Fibroblast of lung (primary cell): ENCODE data around the gene SPDL1. TPM values are rescaled to one million over a fixed set of nuclear protein-coding genes. Genes with fewer than 3 reads are reported as not detected.

Source experiments
- DNase-seq, 2 donors: peaks; one replicate each; pipeline versions ENCODE4 v3.0.0 to v3.0.0-alpha.2; 2010; ENCODE audit warnings: low read depth in 2 of 2
- H2AFZ ChIP-seq: 2 replicates; pipeline ENCODE4 v1.5.1; 2012; ENCODE audit warnings: low read length, control low read depth, inconsistent platforms
- H3K27ac ChIP-seq: 2 replicates; pipeline ENCODE4 v1.5.1; 2011; ENCODE audit warnings: low read length, control low read depth; ENCODE audit not compliant: insufficient read depth
- H3K27me3 ChIP-seq: 2 replicates; pipeline ENCODE4 v1.5.1; 2011; ENCODE audit warnings: mild to moderate bottlenecking, low read length; ENCODE audit not compliant: control insufficient read depth, insufficient read depth
- H3K36me3 ChIP-seq: 2 replicates; pipeline ENCODE4 v1.5.1; 2011; ENCODE audit warnings: low read length; ENCODE audit not compliant: control insufficient read depth, insufficient read depth
- H3K4me1 ChIP-seq: 2 replicates; pipeline ENCODE4 v1.5.1; 2011; ENCODE audit warnings: low read length; ENCODE audit not compliant: control insufficient read depth, insufficient read depth; ENCODE audit errors: extremely low read depth
- H3K4me2 ChIP-seq: 2 replicates; pipeline ENCODE4 v1.5.1; 2011; ENCODE audit warnings: low read length, control low read depth; ENCODE audit not compliant: insufficient read depth; ENCODE audit errors: extremely low read depth
- H3K4me3 ChIP-seq, 4 experiments: fragments of 200-600 bp in 1 of 4; sonication (generic) in 1 of 4; replicated peaks in 1 of 4; 2 replicates each; pipeline ENCODE4 v1.5.1; 2011 to 2016; ENCODE audit warnings: low read length in 4 of 4, low read depth in 3 of 4, mild to moderate bottlenecking in 3 of 4, control low read depth in 2 of 4, inconsistent platforms in 1 of 4, mixed read lengths in 1 of 4; ENCODE audit not compliant: insufficient read depth in 1 of 4; ENCODE audit errors: control extremely low read depth in 1 of 4
- H3K79me2 ChIP-seq: 2 replicates; pipeline ENCODE4 v1.5.1; 2012; ENCODE audit warnings: mild to moderate bottlenecking, low read length, inconsistent platforms; ENCODE audit not compliant: control insufficient read depth, insufficient read depth
- H3K9ac ChIP-seq: 2 replicates; pipeline ENCODE4 v1.5.1; 2011; ENCODE audit warnings: mild to moderate bottlenecking, low read length, control low read depth; ENCODE audit not compliant: insufficient read depth
- H3K9me3 ChIP-seq: 2 replicates; pipeline ENCODE4 v1.5.1; 2012; ENCODE audit warnings: low read depth, low read length; ENCODE audit not compliant: control insufficient read depth, insufficient read depth
- H4K20me1 ChIP-seq: 2 replicates; pipeline ENCODE4 v1.5.1; 2011; ENCODE audit warnings: low read length; ENCODE audit not compliant: control insufficient read depth, insufficient read depth; ENCODE audit errors: extremely low read depth
- EZH2 ChIP-seq: IDR thresholded peaks from 2 replicates; pipeline ENCODE4 v1.5.1; 2012; ENCODE audit warnings: low read length, control low read depth, mild to moderate bottlenecking; ENCODE audit errors: missing control alignments
- polyA plus RNA-seq, 2 donors: library from polyadenylated mRNA; depleted of rRNA in 1 of 2; stranded (reverse) in 1 of 2; unstranded in 1 of 2; fragments of >200 nt; gene quantifications; 2 replicates each; pipeline ENCODE4 v1.2.1, GENCODE V29; 2011 to 2012; ENCODE audit warnings: missing spikeins in 1 of 2
- total RNA-seq: library from RNA; depleted of rRNA; stranded (reverse); fragments of >200 nt; gene quantifications from 2 replicates; pipeline ENCODE4 v1.2.1, GENCODE V29; 2014
- TF ChIP-seq, protein P1 (sequence below), 2 donors: IDR thresholded peaks in 1 of 2; conservative IDR thresholded peaks in 1 of 2; 1 replicate in 1 of 2; 2 replicates in 1 of 2; pipeline ENCODE4 v1.5.1; 2011 to 2012; ENCODE audit warnings: low read length in 2 of 2, control low read depth in 1 of 2, inconsistent platforms in 1 of 2, low read depth in 1 of 2, mild to moderate bottlenecking in 1 of 2

SPDL1 gene
- total and polyA plus RNA-seq, 2 donors (not counting 1 experiment from before 2014, with no cell fraction given): 10.9 to 24.5 TPM

DNA sequence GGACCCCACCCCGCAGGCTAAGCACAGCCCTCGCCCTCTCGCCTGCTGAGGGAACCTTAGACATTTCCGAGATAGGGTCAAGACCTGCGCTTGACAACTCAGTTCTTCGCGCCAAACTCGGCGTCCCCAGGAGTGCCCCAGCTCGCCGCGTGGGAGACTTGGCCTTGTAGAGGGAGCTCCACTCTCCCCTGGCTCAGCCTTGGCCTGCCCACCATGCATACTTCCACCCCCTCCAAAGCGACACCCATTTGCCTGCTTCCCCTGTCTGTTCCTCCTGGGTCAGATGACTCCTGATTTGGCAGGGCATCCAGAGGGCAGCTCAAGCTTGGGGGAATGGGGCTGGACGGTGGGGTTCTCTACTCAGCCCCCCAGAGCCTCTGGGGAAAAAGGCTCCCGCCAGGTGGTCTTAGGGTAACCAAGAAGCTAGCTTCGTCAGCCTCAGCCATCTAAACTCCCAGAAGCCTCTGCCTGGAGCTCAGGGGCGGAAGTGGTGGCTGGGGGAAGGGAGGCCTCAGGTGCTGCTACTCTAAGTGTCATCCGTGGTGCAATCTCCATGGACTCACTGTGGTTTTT, 54.1 kb downstream of the SPDL1 start:
- peak overlapping the region in 3 of 4 experiments; percentile 10 to 53 (median 23) for H3K4me3 ChIP-seq
- no peak overlapping the region for H3K27ac ChIP-seq
- no peaks in the 10 kb centered on the region for H3K4me1 ChIP-seq
- no peaks in the 10 kb centered on the region for H4K20me1 ChIP-seq
- H3K27me3 ChIP-seq: no peaks in the 10 kb centered on the region
- H2AFZ ChIP-seq: peak overlapping the region; percentile 3
- peak overlapping the region; percentile 60 for H3K4me2 ChIP-seq
- no peaks in the 10 kb centered on the region for H3K79me2 ChIP-seq
- DNase-seq: no peak
- no peak for TF ChIP-seq EZH2
- H3K36me3 ChIP-seq: no peaks in the 10 kb centered on the region
- no peak overlapping the region for H3K9ac ChIP-seq
- H3K9me3 ChIP-seq: no peaks in the 10 kb centered on the region

DNA sequence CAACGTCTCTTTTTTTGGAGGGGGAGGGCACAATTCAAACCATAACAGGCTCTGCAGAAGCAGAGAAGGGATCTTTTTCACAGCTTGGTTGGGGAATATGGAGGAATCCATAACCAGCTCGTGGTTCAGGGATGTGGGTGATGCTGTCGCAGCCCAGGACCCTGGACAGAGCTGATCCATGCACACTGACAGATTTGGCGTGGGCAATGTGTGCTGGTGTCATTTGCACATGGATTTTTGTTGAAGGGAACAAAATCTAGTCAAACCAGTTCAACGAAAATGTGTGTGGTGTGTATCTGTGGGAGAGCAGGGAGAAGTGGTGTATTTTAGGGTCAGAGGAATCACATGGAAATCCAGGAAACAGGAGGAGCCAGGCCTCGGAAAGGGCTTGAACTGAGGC, 57.7 kb downstream of the SPDL1 start:
- H3K4me2 ChIP-seq: no peak overlapping the region
- no peaks in the 10 kb centered on the region for H3K4me1 ChIP-seq
- no peak overlapping the region for H2AFZ ChIP-seq
- H4K20me1 ChIP-seq: no peaks in the 10 kb centered on the region
- H3K9me3 ChIP-seq: no peaks in the 10 kb centered on the region
- no peak overlapping the region for H3K9ac ChIP-seq
- TF ChIP-seq, protein P1, sequence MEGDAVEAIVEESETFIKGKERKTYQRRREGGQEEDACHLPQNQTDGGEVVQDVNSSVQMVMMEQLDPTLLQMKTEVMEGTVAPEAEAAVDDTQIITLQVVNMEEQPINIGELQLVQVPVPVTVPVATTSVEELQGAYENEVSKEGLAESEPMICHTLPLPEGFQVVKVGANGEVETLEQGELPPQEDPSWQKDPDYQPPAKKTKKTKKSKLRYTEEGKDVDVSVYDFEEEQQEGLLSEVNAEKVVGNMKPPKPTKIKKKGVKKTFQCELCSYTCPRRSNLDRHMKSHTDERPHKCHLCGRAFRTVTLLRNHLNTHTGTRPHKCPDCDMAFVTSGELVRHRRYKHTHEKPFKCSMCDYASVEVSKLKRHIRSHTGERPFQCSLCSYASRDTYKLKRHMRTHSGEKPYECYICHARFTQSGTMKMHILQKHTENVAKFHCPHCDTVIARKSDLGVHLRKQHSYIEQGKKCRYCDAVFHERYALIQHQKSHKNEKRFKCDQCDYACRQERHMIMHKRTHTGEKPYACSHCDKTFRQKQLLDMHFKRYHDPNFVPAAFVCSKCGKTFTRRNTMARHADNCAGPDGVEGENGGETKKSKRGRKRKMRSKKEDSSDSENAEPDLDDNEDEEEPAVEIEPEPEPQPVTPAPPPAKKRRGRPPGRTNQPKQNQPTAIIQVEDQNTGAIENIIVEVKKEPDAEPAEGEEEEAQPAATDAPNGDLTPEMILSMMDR (conservative IDR thresholded peaks at IDR 0.05 in 1 of 2, IDR thresholded peaks at IDR 0.05 in 1 of 2; ENCODE audit: low read depth in 1 of 2, low read length in 2 of 2): no peak
- no peak for TF ChIP-seq EZH2
- H3K36me3 ChIP-seq: no peaks in the 10 kb centered on the region
- DNase-seq: peak in 1 of 2 donors; percentile 25
- no peak overlapping the region for H3K4me3 ChIP-seq
- no peaks in the 10 kb centered on the region for H3K27me3 ChIP-seq
- no peaks in the 10 kb centered on the region for H3K79me2 ChIP-seq
- H3K27ac ChIP-seq: no peak overlapping the region

GRCh38 chr5:169646856-169647255, 63.3 kb downstream of the SPDL1 start:
- Histone ChIP-seq H3K4me1 (peaks cover 7% of the 10 kb centered on the region), H3K4me3 (no peak overlapping the region), H2AFZ (no peak overlapping the region), H4K20me1 (no peaks in the 10 kb centered on the region), H3K27ac (no peak overlapping the region), H3K27me3 (no peaks in the 10 kb centered on the region), H3K36me3 (no peaks in the 10 kb centered on the region), H3K9me3 (no peaks in the 10 kb centered on the region), H3K4me2 (no peak overlapping the region), H3K9ac (no peak overlapping the region), H3K79me2 (no peaks in the 10 kb centered on the region)
- no peak for TF ChIP-seq EZH2
- TF ChIP-seq, protein P1 (conservative IDR thresholded peaks at IDR 0.05 in 1 of 2, IDR thresholded peaks at IDR 0.05 in 1 of 2; ENCODE audit: low read depth in 1 of 2, low read length in 2 of 2): no peak
- no peak for DNase-seq
